C4-2B (cell line): ENCODE data around the gene NKG7.

Experiments used
- CTCF ChIP-seq: fragments of 450-650 bp; conservative IDR thresholded peaks from 2 replicates; pipeline ENCODE4 v1.5.1; 2017; ENCODE audit warnings: mild to moderate bottlenecking
- ZFX ChIP-seq: fragments of 450-650 bp; IDR thresholded peaks from 2 replicates; pipeline ENCODE4 v1.6.1; 2017

GRCh38 chr19:51321799-51322198 is 50.7 kb downstream of the NKG7 start:
- no peak for TF ChIP-seq CTCF
- no peak for TF ChIP-seq ZFX
